ENCODE data around the gene DSCAM. TPM values are rescaled to one million over a fixed set of nuclear protein-coding genes. Genes with fewer than 3 reads are reported as not detected.

Gene DSCAM
- total and polyA plus RNA-seq, 2 donors (not counting 1 experiment from before 2014, with no cell fraction given) = not detected

DNA sequence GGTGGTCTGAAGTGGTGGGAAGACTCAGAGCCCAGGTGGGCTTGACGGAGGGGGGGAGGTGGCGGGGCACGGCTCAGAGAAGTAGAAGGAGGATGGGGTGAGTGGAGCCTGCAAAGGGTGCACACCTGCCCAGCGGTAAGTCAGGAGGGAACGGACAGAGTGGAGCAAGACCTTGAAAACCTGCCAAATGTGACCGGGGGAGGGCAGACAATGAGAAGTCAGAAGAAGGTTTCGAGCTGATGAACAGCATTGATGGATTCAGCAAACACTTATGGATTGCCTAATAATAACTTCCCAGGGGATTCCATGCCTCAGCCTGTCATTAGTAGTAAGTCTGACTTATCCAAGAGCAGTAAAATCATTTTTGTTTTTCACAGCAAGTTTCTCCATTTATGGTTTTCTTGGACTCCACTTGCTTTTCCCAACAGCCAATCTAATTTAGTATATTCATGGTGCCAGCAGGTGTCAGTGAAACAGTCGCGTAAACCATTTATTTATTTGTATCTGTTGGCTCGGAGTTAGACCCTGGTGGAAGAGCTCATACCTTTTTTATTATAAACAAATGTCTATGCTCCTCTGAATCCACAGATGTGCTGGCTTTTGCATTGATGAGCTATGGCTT, 700.6 kb downstream of the DSCAM start:
- 86% methylated on average over 7 of the region's 10 CpGs for WGBS (ENCODE audit: insufficient coverage)
- no peak for DNase-seq
- TF ChIP-seq, protein P1, sequence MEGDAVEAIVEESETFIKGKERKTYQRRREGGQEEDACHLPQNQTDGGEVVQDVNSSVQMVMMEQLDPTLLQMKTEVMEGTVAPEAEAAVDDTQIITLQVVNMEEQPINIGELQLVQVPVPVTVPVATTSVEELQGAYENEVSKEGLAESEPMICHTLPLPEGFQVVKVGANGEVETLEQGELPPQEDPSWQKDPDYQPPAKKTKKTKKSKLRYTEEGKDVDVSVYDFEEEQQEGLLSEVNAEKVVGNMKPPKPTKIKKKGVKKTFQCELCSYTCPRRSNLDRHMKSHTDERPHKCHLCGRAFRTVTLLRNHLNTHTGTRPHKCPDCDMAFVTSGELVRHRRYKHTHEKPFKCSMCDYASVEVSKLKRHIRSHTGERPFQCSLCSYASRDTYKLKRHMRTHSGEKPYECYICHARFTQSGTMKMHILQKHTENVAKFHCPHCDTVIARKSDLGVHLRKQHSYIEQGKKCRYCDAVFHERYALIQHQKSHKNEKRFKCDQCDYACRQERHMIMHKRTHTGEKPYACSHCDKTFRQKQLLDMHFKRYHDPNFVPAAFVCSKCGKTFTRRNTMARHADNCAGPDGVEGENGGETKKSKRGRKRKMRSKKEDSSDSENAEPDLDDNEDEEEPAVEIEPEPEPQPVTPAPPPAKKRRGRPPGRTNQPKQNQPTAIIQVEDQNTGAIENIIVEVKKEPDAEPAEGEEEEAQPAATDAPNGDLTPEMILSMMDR (IDR thresholded peaks at IDR 0.05) = no peak
- TF ChIP-seq EZH2 (IDR thresholded peaks at IDR 0.05; ENCODE audit: borderline replicate concordance, insufficient read depth, low read depth, low read length, poor library complexity, severe bottlenecking) = no peak
- ATAC-seq (ENCODE audit: low read depth) = no peak
- ChIA-PET CTCF (no interaction called here), POLR2A (no interaction called here)
- no peak overlapping the region for H3K4me3 Mint-ChIP-seq
- no peaks in the 10 kb centered on the region for H4K20me1 ChIP-seq (ENCODE audit: control insufficient read depth, insufficient read depth, low read length, poor library complexity, severe bottlenecking)
- no peak overlapping the region for H3K9ac ChIP-seq (ENCODE audit: low read length)
- H3K4me2 ChIP-seq (replicated peaks; ENCODE audit: low read depth, low read length, poor library complexity, severe bottlenecking) = no peak overlapping the region
- no peak overlapping the region for H3K27ac ChIP-seq (ENCODE audit: low read length in 2 of 2)
- H3K27ac Mint-ChIP-seq = no peak overlapping the region
- intact Hi-C loops (cut with micrococcal nuclease) = no loop called here
- H3K36me3 ChIP-seq (replicated peaks in 1 of 2; ENCODE audit: control extremely low read depth in 1 of 2, control insufficient read depth in 1 of 2, extremely low read depth in 1 of 2, insufficient read depth in 2 of 2, low read length in 1 of 2) = no peaks in the 10 kb centered on the region
- no peaks in the 10 kb centered on the region for H3K27me3 Mint-ChIP-seq
- peaks cover 0 to 4% (median 0%) of the 10 kb centered on the region in 3 donors for H3K9me3 ChIP-seq (ENCODE audit: control extremely low read depth in 1 of 3, control insufficient read depth in 2 of 3, insufficient read depth in 1 of 3, low read length in 2 of 3)
- H3K4me1 ChIP-seq (ENCODE audit: control insufficient read depth in 2 of 2, insufficient read depth in 2 of 2, low read length in 2 of 2) = no peaks in the 10 kb centered on the region
- no peaks in the 10 kb centered on the region for H3K79me2 ChIP-seq (ENCODE audit: control insufficient read depth, insufficient read depth, low read length)
- no peaks in the 10 kb centered on the region for H3K9me3 Mint-ChIP-seq (ENCODE audit: insufficient read depth)
- no peaks in the 10 kb centered on the region for H3K4me1 Mint-ChIP-seq
- no peak overlapping the region for H2AFZ ChIP-seq (ENCODE audit: insufficient read depth, low read depth, low read length, poor library complexity, severe bottlenecking)
- no peaks in the 10 kb centered on the region for H3K27me3 ChIP-seq (replicated peaks in 1 of 4; ENCODE audit: control extremely low read depth in 1 of 4, control insufficient read depth in 3 of 4, insufficient read depth in 4 of 4, low read length in 3 of 4)
- H3K4me3 ChIP-seq (ENCODE audit: control extremely low read depth in 1 of 5, extremely low read depth in 1 of 5, insufficient read depth in 1 of 5, low read depth in 2 of 5, low read length in 4 of 5) = no peak overlapping the region

DNA sequence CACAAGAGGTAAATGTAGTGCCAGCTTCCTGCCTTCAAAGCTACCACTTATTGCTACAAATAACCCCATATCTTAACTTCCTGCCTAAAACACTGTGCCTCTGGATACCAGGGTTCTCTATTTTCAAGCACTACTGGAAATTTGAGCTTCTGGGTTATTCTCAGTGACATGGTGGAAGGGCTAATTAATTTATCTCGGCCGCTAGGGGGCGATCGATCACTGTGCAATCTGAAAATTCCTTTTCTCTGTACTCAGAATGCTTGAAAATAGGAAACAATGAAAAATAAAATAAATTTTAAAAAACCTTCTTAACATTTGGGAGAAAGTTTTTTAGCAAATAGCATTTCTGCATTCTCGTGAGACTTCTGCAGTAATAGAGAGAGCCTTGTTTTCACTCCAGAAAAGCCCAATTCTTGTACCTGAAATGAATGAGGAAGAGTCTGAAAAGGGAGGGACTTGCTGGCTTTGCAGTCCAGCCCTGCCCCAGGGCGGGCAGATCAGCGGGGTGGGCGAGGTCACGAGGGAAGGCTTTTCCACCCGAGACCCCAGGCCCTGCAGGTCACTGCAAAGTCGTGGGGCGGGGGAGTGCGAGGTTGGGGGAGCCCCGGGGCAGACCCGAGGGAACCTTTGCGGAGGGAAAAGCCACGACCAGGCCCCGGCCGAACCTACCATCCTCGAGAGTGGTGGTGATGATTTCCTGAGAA, 703.0 kb downstream of the DSCAM start:
- WGBS (ENCODE audit: insufficient coverage) = 65% methylated on average over 16 of the region's 20 CpGs
- peaks cover 0 to 13% (median 0%) of the 10 kb centered on the region in 3 donors for H3K9me3 ChIP-seq (ENCODE audit: control extremely low read depth in 1 of 3, control insufficient read depth in 2 of 3, insufficient read depth in 1 of 3, low read length in 2 of 3)

More for the DNA sequence above, 703.0 kb downstream of the DSCAM start:
- no peak overlapping the region for H3K4me2 ChIP-seq (replicated peaks; ENCODE audit: low read depth, low read length, poor library complexity, severe bottlenecking)
- no peak overlapping the region for H3K27ac ChIP-seq (ENCODE audit: low read length in 2 of 2)
- no peak for ATAC-seq (ENCODE audit: low read depth)
- intact Hi-C loops (cut with micrococcal nuclease) = no loop called here
- ChIA-PET POLR2A (no interaction called here), CTCF (interaction anchor here (0.6 to 1.1 kb wide), 3 partner anchors 10 to 990 kb away, joined by 3 to 6 read pairs (median 5); no protein-coding TSS in a partner anchor)
- no peak overlapping the region for H2AFZ ChIP-seq (ENCODE audit: insufficient read depth, low read depth, low read length, poor library complexity, severe bottlenecking)
- no peaks in the 10 kb centered on the region for H3K27me3 ChIP-seq (replicated peaks in 1 of 4; ENCODE audit: control extremely low read depth in 1 of 4, control insufficient read depth in 3 of 4, insufficient read depth in 4 of 4, low read length in 3 of 4)
- H3K4me3 Mint-ChIP-seq = no peak overlapping the region
- no peak overlapping the region for H3K4me3 ChIP-seq (ENCODE audit: control extremely low read depth in 1 of 5, extremely low read depth in 1 of 5, insufficient read depth in 1 of 5, low read depth in 2 of 5, low read length in 4 of 5)
- no peak overlapping the region for H3K9ac ChIP-seq (ENCODE audit: low read length)
- peak; percentile 33 for DNase-seq
- no peak for TF ChIP-seq EZH2 (IDR thresholded peaks at IDR 0.05; ENCODE audit: borderline replicate concordance, insufficient read depth, low read depth, low read length, poor library complexity, severe bottlenecking)
- TF ChIP-seq, protein P1 (IDR thresholded peaks at IDR 0.05) = peak; percentile 67
- no peaks in the 10 kb centered on the region for H3K79me2 ChIP-seq (ENCODE audit: control insufficient read depth, insufficient read depth, low read length)
- no peaks in the 10 kb centered on the region for H3K9me3 Mint-ChIP-seq (ENCODE audit: insufficient read depth)
- H3K27me3 Mint-ChIP-seq = no peaks in the 10 kb centered on the region
- H3K4me1 ChIP-seq (ENCODE audit: control insufficient read depth in 2 of 2, insufficient read depth in 2 of 2, low read length in 2 of 2) = no peaks in the 10 kb centered on the region
- no peaks in the 10 kb centered on the region for H3K36me3 ChIP-seq (replicated peaks in 1 of 2; ENCODE audit: control extremely low read depth in 1 of 2, control insufficient read depth in 1 of 2, extremely low read depth in 1 of 2, insufficient read depth in 2 of 2, low read length in 1 of 2)
- H3K4me1 Mint-ChIP-seq = no peaks in the 10 kb centered on the region
- no peaks in the 10 kb centered on the region for H4K20me1 ChIP-seq (ENCODE audit: control insufficient read depth, insufficient read depth, low read length, poor library complexity, severe bottlenecking)
- H3K27ac Mint-ChIP-seq = no peak overlapping the region
